T-helper 9 cell (primary cell): ENCODE measurements around the gene NDEL1.
"Not testable (repeated sequence)": the region's sequence is repeated elsewhere in the genome, so short reads cannot be mapped to it uniquely, and the experiment has no call there.

Experiments
- DNase-seq: peaks from one replicate; pipeline ENCODE4 v3.0.0-alpha.2; 2020
- total RNA-seq, 2 donors: gene quantifications; one replicate each; lab custom pipeline; 2026; lab: John Stamatoyannopoulos, UW

The NDEL1 gene
- total RNA-seq, result 97.2 to 223 reads per million in 2 donors

- peak; percentile 99 for DNase-seq
Observed at GRCh38 chr17:8435245-8436168, at the start of gene NDEL1. Gene NDEL1, plus strand, starts transcription at chr17:8435884. Its CDS starts 8,388 bp downstream, at chr17:8444272.

GRCh38 chr17:8386841-8387240 lies 48.8 kb upstream of the NDEL1 start:
- no peak for DNase-seq

GRCh38 chr17:8387914-8388651 lies 47.6 kb upstream of the NDEL1 start:
- DNase-seq, result no peak

- DNase-seq, result no peak
Observed at GRCh38 chr17:8391711-8392110, 44.0 kb upstream of the NDEL1 start.

DNA sequence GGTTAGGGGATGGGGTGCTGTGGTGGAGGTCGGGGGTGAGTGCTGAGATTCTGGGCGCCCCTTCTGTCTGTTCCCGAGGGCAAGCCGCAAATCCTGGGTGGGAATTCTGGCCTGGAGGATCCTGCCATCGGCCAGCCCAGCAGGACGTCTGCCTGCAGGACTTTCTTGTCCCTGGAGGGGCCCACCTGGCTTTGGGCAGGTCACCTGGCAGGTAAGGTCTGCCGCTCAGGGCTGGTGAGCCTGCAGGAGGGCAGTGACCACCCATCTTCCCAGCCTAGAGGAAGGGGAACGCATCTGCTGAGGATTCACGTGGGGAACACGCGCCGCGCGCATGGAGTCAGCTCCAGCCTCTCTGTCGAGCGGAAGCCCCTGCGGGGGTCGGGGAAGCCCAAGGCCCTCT lies 43.4 kb upstream of the NDEL1 start:
- no peak for DNase-seq

DNA sequence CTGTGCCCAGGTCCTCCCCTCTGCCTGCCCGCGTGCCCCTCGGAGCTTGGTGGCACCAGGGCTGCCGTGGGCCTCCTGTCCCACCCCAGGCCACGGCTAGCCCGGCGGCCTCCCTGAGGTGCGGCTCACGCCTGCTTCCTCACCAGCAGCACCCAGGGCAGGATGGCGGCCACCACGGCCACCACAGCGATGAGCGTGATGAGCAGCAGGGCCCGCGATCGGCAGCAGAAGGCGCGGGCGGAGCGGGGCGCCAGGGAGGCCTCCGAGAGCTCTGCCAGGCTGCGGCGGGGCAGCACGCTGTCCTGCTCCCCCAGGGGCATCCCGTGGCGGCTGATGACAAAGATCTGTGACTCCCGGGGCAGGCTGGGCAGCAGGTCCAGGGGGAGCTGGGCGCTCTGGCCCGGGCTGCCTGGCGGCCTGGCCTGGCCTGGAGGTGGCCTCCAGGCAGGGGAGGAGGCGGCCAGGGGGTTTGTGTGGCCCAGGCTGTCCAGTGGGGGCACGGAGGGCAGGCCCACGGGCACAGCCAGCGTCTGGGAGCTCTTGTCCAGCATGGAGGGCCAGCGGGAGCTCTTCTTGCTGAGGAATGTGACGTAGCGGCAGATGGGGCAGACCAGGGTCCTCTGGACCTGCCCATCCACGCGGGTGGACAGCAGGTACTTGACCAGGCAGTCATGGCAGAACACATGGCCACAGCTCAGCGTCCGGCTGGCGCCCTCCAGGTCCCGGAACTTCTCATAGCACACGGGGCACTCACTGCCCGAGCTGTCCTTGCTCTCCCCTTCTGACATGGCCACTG lies 42.8 kb upstream of the NDEL1 start:
- DNase-seq, result no peak

GRCh38 chr17:8393470-8394231 lies 42.0 kb upstream of the NDEL1 start:
- DNase-seq, result peak; percentile 9

DNA sequence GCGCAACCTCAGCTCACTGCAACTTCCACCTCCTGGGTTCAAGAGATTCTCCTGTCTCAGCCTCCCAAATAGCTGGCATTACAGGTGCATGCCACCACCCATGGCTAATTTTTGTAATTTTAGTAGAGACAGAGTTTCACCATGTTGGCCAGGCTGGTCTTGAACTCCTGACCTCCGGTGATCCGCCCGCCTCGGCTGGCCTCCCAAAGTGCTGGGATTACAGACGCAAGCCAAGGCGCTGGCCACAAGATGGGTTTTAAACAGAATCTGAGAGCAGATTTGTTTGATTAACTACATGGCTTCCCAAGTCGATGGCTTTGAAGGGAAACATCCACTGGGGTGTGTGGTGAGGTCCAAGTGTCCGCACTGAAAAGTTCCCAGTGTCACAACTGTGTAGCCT lies 41.2 kb upstream of the NDEL1 start:
- not testable (repeated sequence) for DNase-seq

DNA sequence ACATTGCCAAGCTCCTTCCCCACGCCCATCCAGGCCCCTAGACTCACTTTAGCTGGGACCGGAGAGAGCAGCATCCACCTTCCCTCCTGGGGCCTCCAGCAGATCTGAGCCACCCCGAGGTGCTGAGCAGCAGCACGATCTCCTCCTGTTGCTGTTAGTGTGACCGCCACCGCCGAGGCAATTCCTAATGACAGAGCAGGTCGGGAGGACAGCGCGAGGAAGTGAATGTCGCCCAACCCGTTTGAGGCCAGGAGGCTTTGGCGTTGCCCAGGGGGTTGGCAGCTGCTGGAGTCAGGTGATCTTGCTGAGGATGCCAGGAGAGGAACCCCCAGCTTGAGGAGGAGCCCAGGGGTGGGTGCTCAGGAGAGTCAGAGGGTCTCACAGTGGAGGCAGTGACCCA lies 38.0 kb upstream of the NDEL1 start, which contains the start of gene RNF222:
Gene RNF222 (minus strand): TSS at position 192 of the 400 bp plus-strand sequence. CDS start 4,366 bp downstream, outside the sequence.
- DNase-seq, result no peak

- no peak for DNase-seq
Observed at GRCh38 chr17:8398980-8399379, 36.7 kb upstream of the NDEL1 start.

- no peak for DNase-seq
Observed at GRCh38 chr17:8401107-8401506, 34.6 kb upstream of the NDEL1 start.

GRCh38 chr17:8402921-8403536 lies 32.7 kb upstream of the NDEL1 start:
- DNase-seq, result no peak

- DNase-seq, result no peak
Observed at GRCh38 chr17:8405499-8406016, 30.1 kb upstream of the NDEL1 start.

GRCh38 chr17:8406174-8406573 lies 29.5 kb upstream of the NDEL1 start:
- no peak for DNase-seq

DNA sequence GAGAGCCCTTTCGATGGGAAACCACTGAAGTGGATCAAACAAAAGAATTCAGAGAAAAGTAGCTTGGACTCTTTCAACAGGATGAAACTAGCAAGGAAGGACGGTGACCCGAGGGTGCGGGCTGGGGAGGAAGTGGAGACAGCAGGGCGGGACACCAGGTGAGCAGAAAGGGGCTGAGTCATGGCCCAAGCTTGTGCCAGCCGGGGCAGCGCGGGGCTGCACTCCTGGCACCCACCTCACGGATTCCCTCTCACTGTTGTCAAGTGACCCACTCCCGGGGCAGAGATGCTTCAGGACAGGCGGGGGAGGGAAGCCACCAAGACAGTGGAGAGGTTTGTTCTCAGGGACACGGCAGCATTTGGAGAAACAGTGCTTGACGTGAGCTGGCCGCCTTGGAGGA lies 27.3 kb upstream of the NDEL1 start:
- DNase-seq, result no peak

- peak; percentile 87 for DNase-seq
Observed at GRCh38 chr17:8409966-8410882, 25.5 kb upstream of the NDEL1 start.

- no peak for DNase-seq
Observed at GRCh38 chr17:8410883-8411238, 24.8 kb upstream of the NDEL1 start.

DNA sequence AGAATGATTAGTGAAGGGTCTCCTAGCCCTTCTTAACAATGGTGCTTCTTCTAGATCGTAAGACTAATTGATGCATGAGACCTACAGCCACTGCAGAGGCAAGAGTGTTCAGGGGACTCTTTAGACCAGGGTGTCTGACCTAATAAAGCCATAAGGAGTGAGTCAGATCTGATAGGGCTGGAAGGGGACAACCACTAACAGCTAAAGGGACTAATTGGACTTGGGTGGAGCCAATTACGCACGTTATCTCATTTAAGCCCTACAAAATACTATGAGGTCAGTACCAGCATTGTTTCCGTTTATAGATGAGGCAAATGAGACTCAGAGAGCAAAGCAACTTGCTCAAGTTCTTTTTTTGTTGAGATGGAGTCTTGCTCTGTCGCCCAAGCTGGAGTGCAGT lies 23.6 kb upstream of the NDEL1 start:
- DNase-seq, result no peak

- DNase-seq, result no peak
Observed at GRCh38 chr17:8413328-8413727, 22.4 kb upstream of the NDEL1 start.

- no peak for DNase-seq
Observed at GRCh38 chr17:8413938-8414337, 21.7 kb upstream of the NDEL1 start.
